Esophagus squamous epithelium (tissue), 5 donors: ENCODE results near the gene CBLB. TPM values are rescaled to one million over a fixed set of nuclear protein-coding genes. Genes with fewer than 3 reads are reported as not detected.

Experiments
- DNase-seq: peaks from one replicate; lab custom pipeline; 2025; lab: John Stamatoyannopoulos, UW
- H3K27ac ChIP-seq, 4 donors: fragments of 200-600 bp; sonication (generic); one replicate each; pipeline ENCODE4 v1.5.1; 2016 to 2019; ENCODE audit warnings: mild to moderate bottlenecking in 1 of 4
- H3K27me3 ChIP-seq, 4 donors: fragments of 200-600 bp; sonication (generic); 1 replicate in 3 of 4; 2 replicates in 1 of 4; pipeline versions ENCODE4 v1.5.1 to v1.6.0; 2017 to 2021; ENCODE audit warnings: antibody characterized with exemption in 1 of 4
- H3K36me3 ChIP-seq, 3 donors: fragments of 200-600 bp; sonication (generic); one replicate each; pipeline ENCODE4 v1.5.1; 2016 to 2019
- H3K4me1 ChIP-seq, 3 donors: fragments of 200-600 bp; sonication (generic); one replicate each; pipeline ENCODE4 v1.5.1; 2017 to 2019
- H3K4me3 ChIP-seq, 4 donors: fragments of 200-600 bp; sonication (generic); 1 replicate in 3 of 4; 2 replicates in 1 of 4; pipeline ENCODE4 v1.5.1; 2016 to 2019; ENCODE audit warnings: mild to moderate bottlenecking in 2 of 4, moderate library complexity in 1 of 4
- H3K9me3 ChIP-seq, 3 donors: fragments of 200-600 bp; sonication (generic); one replicate each; pipeline ENCODE4 v1.5.1; 2016 to 2019
- CTCF ChIP-seq, 6 experiments: fragments of 450-650 bp in 4 of 6; fragments of 200-600 bp in 2 of 6; sonication (generic) in 2 of 6; IDR thresholded peaks; one replicate each; pipeline ENCODE4 v1.5.1; 2016 to 2019; ENCODE audit warnings: antibody characterized with exemption in 6 of 6, mild to moderate bottlenecking in 4 of 6, moderate library complexity in 4 of 6
- POLR2A ChIP-seq, 4 donors: fragments of 450-650 bp; IDR thresholded peaks; one replicate each; pipeline ENCODE4 v1.6.1; 2017; ENCODE audit warnings: antibody characterized with exemption in 4 of 4, mild to moderate bottlenecking in 4 of 4, moderate library complexity in 3 of 4
- WGBS, 2 donors: methylation state at CpG; one replicate each; pipeline ENCODE4 v1.1.5; 2018; 5-methylcytosine and 5-hydroxymethylcytosine counted together
- intact Hi-C: fragments of 100-400 bp; cut with DNase I; formaldehyde crosslinking; loops from one replicate; pipeline ENCODE4 v1.15.0; 2022
- total RNA-seq, 4 donors: library from RNA; depleted of rRNA; stranded (reverse); fragments of >200 nt; gene quantifications; one replicate each; pipeline ENCODE4 v1.1.0, GENCODE V29; 2016
- donor health status: DM: yes; HTN: yes; CAD: no.

CBLB gene
- total RNA-seq, 4 donors from 2014 or later = 6.7 to 29.4 (median 19.6) TPM

- no peaks in the 10 kb centered on the region for H3K9me3 ChIP-seq
- intact Hi-C loops = no loop called here
- no peaks in the 10 kb centered on the region for H3K27me3 ChIP-seq
- DNase-seq = no peak
- TF ChIP-seq CTCF (IDR thresholded peaks at IDR 0.05) (no peak), POLR2A (IDR thresholded peaks at IDR 0.05) (no peak)
- H3K27ac ChIP-seq = no peak overlapping the region
- no peaks in the 10 kb centered on the region for H3K4me1 ChIP-seq
- WGBS, 2 donors = 81 to 87% methylated on average over 6 of the region's 6 CpGs
- H3K4me3 ChIP-seq = no peak overlapping the region
- peaks cover 0 to 47% (median 0%) of the 10 kb centered on the region in 3 donors for H3K36me3 ChIP-seq
Measured at GRCh38 chr3:105714453-105714852, 154.4 kb downstream of the CBLB start.

GRCh38 chr3:105708980-105709379, 159.8 kb downstream of the CBLB start:
- 89 to 97% methylated on average over 1 of the region's 1 CpG for WGBS, 2 donors
- H3K4me1 ChIP-seq = no peaks in the 10 kb centered on the region
- no peak overlapping the region for H3K27ac ChIP-seq
- no peak overlapping the region for H3K4me3 ChIP-seq
- no peaks in the 10 kb centered on the region for H3K27me3 ChIP-seq
- no peak for DNase-seq
- TF ChIP-seq POLR2A (IDR thresholded peaks at IDR 0.05) (no peak), CTCF (IDR thresholded peaks at IDR 0.05) (no peak)
- H3K9me3 ChIP-seq = no peaks in the 10 kb centered on the region
- H3K36me3 ChIP-seq = peaks cover 0 to 26% (median 0%) of the 10 kb centered on the region in 3 donors
- intact Hi-C loops = no loop called here

GRCh38 chr3:105707009-105707408, 161.8 kb downstream of the CBLB start:
- peaks cover 0 to 22% (median 0%) of the 10 kb centered on the region in 3 donors for H3K36me3 ChIP-seq
- no peak overlapping the region for H3K4me3 ChIP-seq
- no peaks in the 10 kb centered on the region for H3K4me1 ChIP-seq
- DNase-seq = no peak
- intact Hi-C loops = no loop called here
- no peak overlapping the region for H3K27ac ChIP-seq
- 95 to 98% methylated on average over 2 of the region's 2 CpGs for WGBS, 2 donors
- no peak for TF ChIP-seq POLR2A (IDR thresholded peaks at IDR 0.05)
- TF ChIP-seq CTCF (IDR thresholded peaks at IDR 0.05) = no peak
- no peaks in the 10 kb centered on the region for H3K9me3 ChIP-seq
- H3K27me3 ChIP-seq = no peaks in the 10 kb centered on the region

GRCh38 chr3:105704726-105705410, 163.9 kb downstream of the CBLB start:
- WGBS, 2 donors = 83 to 90% methylated on average over 4 of the region's 4 CpGs
- Histone ChIP-seq H3K36me3 (peaks cover 0 to 33% (median 0%) of the 10 kb centered on the region in 3 donors), H3K27ac (no peak overlapping the region), H3K9me3 (no peaks in the 10 kb centered on the region), H3K27me3 (no peaks in the 10 kb centered on the region), H3K4me3 (no peak overlapping the region), H3K4me1 (no peaks in the 10 kb centered on the region)
- TF ChIP-seq CTCF (IDR thresholded peaks at IDR 0.05) (no peak), POLR2A (IDR thresholded peaks at IDR 0.05) (no peak)
- intact Hi-C loops = no loop called here
- DNase-seq = no peak

- WGBS, 2 donors = 100% methylated on average over 1 of the region's 1 CpG
- Histone ChIP-seq H3K4me1 (no peaks in the 10 kb centered on the region), H3K27ac (no peak overlapping the region), H3K27me3 (no peaks in the 10 kb centered on the region), H3K36me3 (peaks cover 0 to 29% (median 0%) of the 10 kb centered on the region in 3 donors), H3K4me3 (no peak overlapping the region), H3K9me3 (no peaks in the 10 kb centered on the region)
- TF ChIP-seq CTCF (IDR thresholded peaks at IDR 0.05) (no peak), POLR2A (IDR thresholded peaks at IDR 0.05) (no peak)
- intact Hi-C loops = no loop called here
- no peak for DNase-seq
Measured at GRCh38 chr3:105700575-105700974, 168.2 kb downstream of the CBLB start.
